SK-N-SH treated with all-trans-retinoic acid at 6 μM for 48 hours (cell line): Measurements from ENCODE around the gene METTL17.
"Not testable (repeated sequence)": the region's sequence is repeated elsewhere in the genome, so short reads cannot be mapped to it uniquely, and the experiment has no call there.

Source experiments
- ARNTL ChIP-seq: fragments of 450-650 bp; formaldehyde crosslinking; IDR thresholded peaks from 2 replicates; pipeline ENCODE4 v1.5.0; 2020; ENCODE audit warnings: low read depth, mild to moderate bottlenecking, moderate library complexity, borderline replicate concordance
- ESRRG ChIP-seq: fragments of 250-450 bp; sonication (Bioruptor Pico); IDR thresholded peaks from 2 replicates; pipeline ENCODE4 v1.6.1; 2021; ENCODE audit warnings: mild to moderate bottlenecking
- GLIS3 ChIP-seq: fragments of 250-450 bp; sonication (Bioruptor Pico); IDR thresholded peaks from 2 replicates; pipeline ENCODE4 v1.5.0; 2020; ENCODE audit warnings: mild to moderate bottlenecking, moderate library complexity
- ISL1 ChIP-seq: fragments of 250-450 bp; sonication (Bioruptor Pico); IDR thresholded peaks from 2 replicates; pipeline ENCODE4 v2.1.2; 2022; ENCODE audit warnings: mild to moderate bottlenecking, moderate library complexity
- PPARA ChIP-seq: fragments of 250-450 bp; sonication (Bioruptor Pico); IDR thresholded peaks from 2 replicates; pipeline ENCODE4 v1.5.0; 2020; ENCODE audit warnings: mild to moderate bottlenecking, borderline replicate concordance
- RARB ChIP-seq: fragments of 250-450 bp; sonication (Bioruptor Pico); IDR thresholded peaks from 2 replicates; pipeline ENCODE4 v1.8.0; 2021; ENCODE audit warnings: mild to moderate bottlenecking, moderate library complexity
- SNAI2 ChIP-seq: fragments of 250-450 bp; sonication (Bioruptor Pico); IDR thresholded peaks from 2 replicates; pipeline ENCODE4 v1.5.0; 2020; ENCODE audit warnings: mild to moderate bottlenecking, moderate library complexity
- TOX ChIP-seq: fragments of 250-450 bp; sonication (Bioruptor Pico); IDR thresholded peaks from 2 replicates; pipeline ENCODE4 v1.8.0; 2021; ENCODE audit warnings: mild to moderate bottlenecking, moderate library complexity, borderline replicate concordance
- ZFP3 ChIP-seq: fragments of 250-450 bp; sonication (Bioruptor Pico); IDR thresholded peaks from 2 replicates; pipeline ENCODE4 v1.5.0; 2020; ENCODE audit warnings: mild to moderate bottlenecking, moderate library complexity
- ZFP30 ChIP-seq: fragments of 450-650 bp; formaldehyde crosslinking; IDR thresholded peaks from 2 replicates; pipeline ENCODE4 v1.5.0; 2022; ENCODE audit warnings: mild to moderate bottlenecking, moderate library complexity
- ZNF8 ChIP-seq: fragments of 450-650 bp; formaldehyde crosslinking; IDR thresholded peaks from 2 replicates; pipeline ENCODE4 v1.5.0; 2020; ENCODE audit warnings: mild to moderate bottlenecking, moderate library complexity
- TF ChIP-seq, protein P1 (sequence below): fragments of 250-450 bp; sonication (Bioruptor Pico); IDR thresholded peaks from 2 replicates; pipeline ENCODE4 v1.8.0; 2021; ENCODE audit warnings: low read depth, mild to moderate bottlenecking, moderate library complexity, borderline replicate concordance
- TF ChIP-seq, protein P2 (sequence below): fragments of 250-450 bp; sonication (Bioruptor Pico); IDR thresholded peaks from 2 replicates; pipeline ENCODE4 v1.8.0; 2020; ENCODE audit warnings: mild to moderate bottlenecking, moderate library complexity, borderline replicate concordance
- TF ChIP-seq, protein P3 (sequence below): fragments of 250-450 bp; sonication (Bioruptor Pico); IDR thresholded peaks from 2 replicates; pipeline ENCODE4 v1.5.1; 2020; ENCODE audit warnings: low read depth, mild to moderate bottlenecking, moderate library complexity

DNA sequence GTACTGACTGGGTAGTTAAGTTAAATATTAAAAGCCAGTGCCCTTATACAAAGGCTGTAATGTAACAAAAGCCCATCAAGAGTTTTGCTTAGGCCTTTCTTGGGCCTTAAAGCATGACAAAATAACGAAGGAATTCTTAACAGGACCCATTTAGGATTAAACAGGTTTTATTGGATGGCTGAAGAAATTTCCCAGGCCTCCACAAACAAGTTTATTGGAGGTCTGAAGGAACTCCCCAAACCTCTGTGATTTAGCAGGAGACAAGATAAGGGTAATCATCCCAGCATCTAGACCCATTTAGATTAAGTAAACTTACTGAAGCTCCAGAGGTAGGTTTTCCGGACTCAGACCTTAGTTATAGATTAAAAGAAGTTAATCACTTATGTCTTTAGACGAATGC is 19.9 kb downstream of the METTL17 start:
- not testable (repeated sequence) for TF ChIP-seq ISL1; ESRRG (CRISPR knock-in tag); ZNF8; ZFP30 (CRISPR knock-in tag); SNAI2 (CRISPR knock-in tag); GLIS3; RARB (CRISPR knock-in tag); ZFP3; TOX (CRISPR knock-in tag); ARNTL (CRISPR knock-in tag); PPARA (CRISPR knock-in tag)
- TF ChIP-seq, protein P1, sequence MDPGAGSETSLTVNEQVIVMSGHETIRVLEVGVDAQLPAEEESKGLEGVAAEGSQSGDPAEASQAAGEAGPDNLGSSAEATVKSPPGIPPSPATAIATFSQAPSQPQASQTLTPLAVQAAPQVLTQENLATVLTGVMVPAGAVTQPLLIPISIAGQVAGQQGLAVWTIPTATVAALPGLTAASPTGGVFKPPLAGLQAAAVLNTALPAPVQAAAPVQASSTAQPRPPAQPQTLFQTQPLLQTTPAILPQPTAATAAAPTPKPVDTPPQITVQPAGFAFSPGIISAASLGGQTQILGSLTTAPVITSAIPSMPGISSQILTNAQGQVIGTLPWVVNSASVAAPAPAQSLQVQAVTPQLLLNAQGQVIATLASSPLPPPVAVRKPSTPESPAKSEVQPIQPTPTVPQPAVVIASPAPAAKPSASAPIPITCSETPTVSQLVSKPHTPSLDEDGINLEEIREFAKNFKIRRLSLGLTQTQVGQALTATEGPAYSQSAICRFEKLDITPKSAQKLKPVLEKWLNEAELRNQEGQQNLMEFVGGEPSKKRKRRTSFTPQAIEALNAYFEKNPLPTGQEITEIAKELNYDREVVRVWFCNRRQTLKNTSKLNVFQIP, result not testable (repeated sequence)
- TF ChIP-seq, protein P2, sequence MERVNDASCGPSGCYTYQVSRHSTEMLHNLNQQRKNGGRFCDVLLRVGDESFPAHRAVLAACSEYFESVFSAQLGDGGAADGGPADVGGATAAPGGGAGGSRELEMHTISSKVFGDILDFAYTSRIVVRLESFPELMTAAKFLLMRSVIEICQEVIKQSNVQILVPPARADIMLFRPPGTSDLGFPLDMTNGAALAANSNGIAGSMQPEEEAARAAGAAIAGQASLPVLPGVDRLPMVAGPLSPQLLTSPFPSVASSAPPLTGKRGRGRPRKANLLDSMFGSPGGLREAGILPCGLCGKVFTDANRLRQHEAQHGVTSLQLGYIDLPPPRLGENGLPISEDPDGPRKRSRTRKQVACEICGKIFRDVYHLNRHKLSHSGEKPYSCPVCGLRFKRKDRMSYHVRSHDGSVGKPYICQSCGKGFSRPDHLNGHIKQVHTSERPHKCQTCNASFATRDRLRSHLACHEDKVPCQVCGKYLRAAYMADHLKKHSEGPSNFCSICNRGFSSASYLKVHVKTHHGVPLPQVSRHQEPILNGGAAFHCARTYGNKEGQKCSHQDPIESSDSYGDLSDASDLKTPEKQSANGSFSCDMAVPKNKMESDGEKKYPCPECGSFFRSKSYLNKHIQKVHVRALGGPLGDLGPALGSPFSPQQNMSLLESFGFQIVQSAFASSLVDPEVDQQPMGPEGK (CRISPR knock-in tag), result not testable (repeated sequence)
- TF ChIP-seq, protein P3, sequence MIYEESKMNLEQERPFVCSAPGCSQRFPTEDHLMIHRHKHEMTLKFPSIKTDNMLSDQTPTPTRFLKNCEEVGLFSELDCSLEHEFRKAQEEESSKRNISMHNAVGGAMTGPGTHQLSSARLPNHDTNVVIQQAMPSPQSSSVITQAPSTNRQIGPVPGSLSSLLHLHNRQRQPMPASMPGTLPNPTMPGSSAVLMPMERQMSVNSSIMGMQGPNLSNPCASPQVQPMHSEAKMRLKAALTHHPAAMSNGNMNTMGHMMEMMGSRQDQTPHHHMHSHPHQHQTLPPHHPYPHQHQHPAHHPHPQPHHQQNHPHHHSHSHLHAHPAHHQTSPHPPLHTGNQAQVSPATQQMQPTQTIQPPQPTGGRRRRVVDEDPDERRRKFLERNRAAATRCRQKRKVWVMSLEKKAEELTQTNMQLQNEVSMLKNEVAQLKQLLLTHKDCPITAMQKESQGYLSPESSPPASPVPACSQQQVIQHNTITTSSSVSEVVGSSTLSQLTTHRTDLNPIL (CRISPR knock-in tag), result not testable (repeated sequence)
